NCI-H69 (cell line): ENCODE results near the gene MS4A18.

Source experiments
- DNase-seq: peaks from one replicate; lab custom pipeline; 2025; lab: John Stamatoyannopoulos, UW

The MS4A18 gene

GRCh38 chr11:60767388-60767811 is 42.9 kb downstream of the MS4A18 start:
- DNase-seq = no peak

DNA sequence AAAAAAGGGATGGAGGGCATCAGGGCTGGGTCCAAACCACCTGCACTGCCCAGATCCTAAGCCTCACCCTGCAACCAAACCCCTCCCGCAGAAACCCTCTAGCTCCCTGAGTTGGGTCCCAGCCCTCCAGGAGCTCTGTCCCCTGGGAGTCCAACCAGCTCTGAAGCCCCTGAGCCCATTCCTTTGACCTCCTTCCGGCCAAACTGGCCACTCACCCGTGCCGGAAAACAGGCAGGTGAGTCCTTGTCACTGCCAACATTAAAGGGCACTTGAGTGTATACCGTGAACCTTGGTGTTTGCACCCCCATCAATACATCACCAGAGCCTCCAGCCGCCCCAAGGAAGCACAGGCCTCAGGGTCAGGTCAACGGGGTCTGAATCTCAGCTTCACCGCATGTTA is 43.7 kb downstream of the MS4A18 start:
- DNase-seq = no peak

GRCh38 chr11:60769273-60769672 is 44.8 kb downstream of the MS4A18 start:
- DNase-seq = no peak

DNA sequence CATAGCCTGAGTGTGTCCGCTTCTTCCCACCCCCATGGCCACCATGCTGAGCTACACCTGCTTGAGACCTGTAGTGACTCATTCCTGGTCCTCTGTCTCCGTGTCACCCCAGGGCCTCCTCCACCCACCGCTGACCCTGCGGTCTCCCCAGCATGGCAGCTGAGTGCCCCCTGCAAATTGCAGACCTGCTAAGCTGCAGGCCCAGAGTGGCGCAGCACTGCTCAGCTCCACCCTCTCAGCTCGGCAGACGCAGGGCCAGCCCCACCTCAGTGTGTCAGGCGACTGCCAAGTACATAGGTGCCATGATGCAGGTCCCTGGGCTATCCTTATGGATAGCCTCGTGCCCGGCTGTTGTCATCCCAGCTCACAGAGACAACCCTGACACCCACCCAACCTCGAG is 45.3 kb downstream of the MS4A18 start:
- DNase-seq = peak; percentile 65

GRCh38 chr11:60771146-60771545 is 46.6 kb downstream of the MS4A18 start:
- DNase-seq = no peak

- DNase-seq = no peak
Measured at GRCh38 chr11:60771879-60772525, 47.5 kb downstream of the MS4A18 start.

DNA sequence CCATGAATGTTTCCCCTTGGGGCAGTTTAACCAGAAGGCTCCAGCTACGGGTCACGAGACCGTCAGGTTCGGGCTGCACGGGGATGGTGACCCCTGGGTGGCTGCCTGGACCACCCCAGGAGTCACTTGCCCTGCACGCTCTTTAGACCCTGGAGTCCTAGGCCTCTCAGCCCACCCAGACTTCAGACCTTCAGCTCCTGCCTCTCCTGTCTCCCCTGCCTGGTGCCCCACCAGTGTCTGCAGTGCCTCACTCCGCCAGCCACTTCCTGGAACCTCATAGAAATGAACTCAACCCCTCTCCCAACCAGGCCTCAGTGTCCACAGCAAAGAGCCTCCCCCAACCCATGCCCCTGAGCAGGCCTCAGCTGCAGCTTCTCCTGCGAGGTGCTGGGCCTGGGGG is 48.1 kb downstream of the MS4A18 start:
- DNase-seq = no peak

DNA sequence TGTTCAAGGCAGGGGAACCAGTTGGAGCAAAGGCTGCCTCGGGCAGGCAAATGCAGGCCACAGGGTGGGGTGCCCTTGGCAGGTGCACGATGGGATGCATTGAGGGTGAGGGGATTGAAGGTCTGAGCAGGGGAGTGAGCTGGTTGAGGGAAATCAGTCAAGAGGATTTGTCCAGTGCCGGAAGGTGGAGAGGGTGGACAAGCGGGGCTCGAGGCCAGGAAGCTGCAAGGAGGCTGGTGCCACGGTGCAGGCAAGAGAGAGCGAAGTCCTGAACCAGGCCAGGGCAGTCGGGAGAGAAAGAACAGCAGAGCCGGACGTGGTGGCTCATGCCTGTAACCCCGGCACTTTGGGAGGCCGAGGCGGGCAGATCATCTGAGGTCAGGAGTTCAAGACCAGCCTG is 50.2 kb downstream of the MS4A18 start:
- DNase-seq = no peak

DNA sequence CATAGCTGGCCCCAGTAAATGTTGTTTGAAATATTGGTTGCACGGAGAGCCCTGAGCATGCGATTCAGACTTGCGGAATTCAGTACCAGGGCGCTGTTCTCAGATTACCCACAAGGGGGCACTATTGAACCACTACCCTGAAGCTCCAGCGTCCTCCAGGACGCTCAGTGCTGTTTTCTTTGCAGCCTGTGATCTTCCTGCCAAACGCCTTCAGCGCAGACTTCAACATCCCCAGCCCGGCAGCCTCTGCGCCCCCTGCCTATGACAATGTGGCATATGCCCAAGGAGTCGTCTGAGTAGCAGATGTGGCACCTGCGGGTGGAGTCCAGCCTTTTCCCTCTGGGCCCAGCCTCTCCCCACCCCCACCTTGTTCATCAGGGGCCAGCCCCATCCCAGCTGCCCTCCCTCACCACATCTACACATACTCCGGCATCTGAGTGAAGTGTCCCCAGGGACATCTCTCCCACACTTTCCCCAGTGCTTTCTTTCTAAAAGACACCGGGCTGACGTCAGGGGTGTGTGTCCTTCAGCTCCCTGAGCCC is 51.0 kb downstream of the MS4A18 start:
- DNase-seq = peak; percentile 96

- no peak for DNase-seq
Measured at GRCh38 chr11:60776167-60776566, 51.6 kb downstream of the MS4A18 start.

GRCh38 chr11:60777106-60777505 is 52.6 kb downstream of the MS4A18 start:
- DNase-seq = no peak

DNA sequence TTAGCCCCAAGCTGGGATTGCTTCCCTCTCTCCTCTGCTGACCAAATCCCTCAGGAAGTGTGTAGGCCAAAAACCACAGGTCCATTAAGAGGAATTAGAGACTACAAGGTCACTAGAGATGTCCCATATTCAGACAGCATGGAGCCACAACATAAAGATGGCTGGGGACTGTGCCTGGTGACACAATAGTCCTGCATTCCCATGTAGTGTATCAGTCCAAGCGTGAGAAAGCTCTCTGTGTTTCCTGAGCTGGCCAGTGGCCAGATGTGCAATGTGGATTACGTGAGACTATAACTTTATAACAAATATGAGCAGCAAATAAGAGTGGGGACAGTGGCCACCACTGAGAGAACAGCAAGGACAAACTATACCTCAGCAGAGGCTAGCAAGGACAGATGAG is 53.1 kb downstream of the MS4A18 start:
- DNase-seq = no peak

- DNase-seq = no peak
Measured at GRCh38 chr11:60780065-60780464, 55.5 kb downstream of the MS4A18 start.

- DNase-seq = no peak
Measured at GRCh38 chr11:60780774-60781173, 56.3 kb downstream of the MS4A18 start.

- no peak for DNase-seq
Measured at GRCh38 chr11:60781286-60781980, 56.9 kb downstream of the MS4A18 start.

DNA sequence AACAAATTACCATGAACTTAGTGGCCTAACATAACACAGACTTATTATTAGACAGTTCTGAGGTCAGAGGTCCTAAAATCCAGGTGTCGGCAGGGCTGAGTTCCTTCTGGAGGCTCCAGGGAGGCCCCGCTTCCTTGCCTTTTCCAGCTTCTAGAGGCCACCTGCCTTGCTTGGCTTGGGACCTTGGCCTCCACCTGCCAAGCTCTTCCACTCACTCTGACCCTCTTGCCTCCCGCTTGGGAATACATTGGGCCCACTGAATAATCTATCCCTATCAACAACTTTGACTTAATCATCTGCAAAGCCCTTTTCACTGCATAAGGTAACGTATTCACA is 57.4 kb downstream of the MS4A18 start:
- no peak for DNase-seq

DNA sequence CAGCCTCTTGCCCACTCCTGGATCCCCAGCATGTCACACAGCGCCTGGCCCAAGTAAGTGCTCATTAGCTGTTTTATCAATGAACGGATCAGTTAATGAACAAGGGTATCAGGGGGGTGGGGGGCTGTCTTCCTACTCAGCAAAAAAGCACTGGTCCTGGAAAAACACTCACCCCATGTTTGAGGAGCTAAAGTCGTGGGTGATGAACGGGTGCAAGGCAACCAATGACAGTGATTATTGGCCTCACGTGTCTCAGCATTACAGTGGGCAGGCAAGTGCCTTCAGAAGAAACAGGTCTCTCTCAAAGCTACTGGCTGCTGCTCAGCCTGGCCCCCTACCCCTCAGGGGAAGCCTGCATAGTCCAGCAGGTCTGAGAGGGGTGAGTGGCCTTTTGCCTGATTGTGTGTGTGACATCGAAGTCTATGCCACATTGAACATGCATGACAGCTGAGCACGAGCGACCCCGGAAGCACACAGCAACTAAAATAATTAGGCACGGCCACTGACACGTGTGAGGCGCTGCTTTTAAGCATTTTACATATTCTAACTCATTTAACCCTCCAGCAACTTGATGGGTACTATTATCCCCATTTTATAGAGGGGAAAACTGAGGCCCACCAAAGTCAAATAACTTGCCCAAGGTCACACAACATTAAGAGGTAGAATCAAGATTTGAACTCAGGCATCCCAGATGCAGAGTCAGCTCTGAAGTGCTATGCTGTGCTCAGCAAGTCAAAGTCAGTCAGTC is 58.0 kb downstream of the MS4A18 start:
- DNase-seq = no peak

GRCh38 chr11:60783141-60783484 is 58.6 kb downstream of the MS4A18 start:
- no peak for DNase-seq

DNA sequence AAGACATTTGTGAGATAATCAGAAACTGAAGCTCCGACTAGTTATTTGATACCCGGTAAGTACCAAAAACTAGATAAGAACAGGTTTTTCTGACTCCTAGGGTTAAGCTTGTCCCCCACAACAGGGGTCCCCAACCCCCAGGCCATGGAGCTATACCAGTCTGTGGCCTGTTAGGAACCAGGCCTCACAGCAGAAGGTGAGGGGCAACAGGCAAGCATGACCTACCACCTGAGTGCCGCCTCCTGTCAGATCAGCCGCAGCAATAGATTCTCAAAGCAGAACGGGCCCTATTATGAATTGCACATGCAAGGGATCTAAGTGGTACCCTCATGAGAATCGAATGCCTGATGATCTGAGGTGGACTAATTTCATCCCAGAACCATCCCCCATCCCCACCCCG is 59.4 kb downstream of the MS4A18 start:
- no peak for DNase-seq

DNA sequence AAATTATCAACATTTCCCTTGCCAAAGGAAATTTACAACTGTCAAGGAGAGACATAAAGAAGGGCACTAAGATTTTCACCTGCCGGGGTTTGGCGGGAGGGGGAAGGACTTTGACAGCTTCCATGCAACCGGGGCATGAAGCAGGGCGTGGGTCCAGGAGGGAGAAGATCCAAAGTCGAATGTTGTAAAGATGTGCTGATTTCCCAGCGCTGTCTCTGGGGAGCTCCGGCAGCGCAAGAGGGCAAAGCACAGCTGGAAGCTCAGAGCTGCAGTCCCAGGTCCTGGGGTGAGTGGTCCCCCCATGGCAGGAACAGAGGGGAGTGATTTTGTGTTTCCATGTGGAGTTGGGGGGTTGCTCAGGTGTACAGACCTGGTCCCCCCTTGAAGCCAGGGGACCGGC is 60.6 kb downstream of the MS4A18 start, which contains the start of gene MS4A10:
TSS of gene MS4A10 (plus strand) at position 198 of the 400 bp plus-strand sequence. CDS start 5,003 bp downstream, outside the sequence.
- DNase-seq = no peak

- DNase-seq = no peak
Measured at GRCh38 chr11:60785806-60786361, 61.4 kb downstream of the MS4A18 start.

GRCh38 chr11:60786811-60787567 is 62.5 kb downstream of the MS4A18 start:
- DNase-seq = peak; percentile 34
